Sigmoid colon (tissue), 7 donors: ENCODE data around the gene SHISA6. TPM values are rescaled to one million over a fixed set of nuclear protein-coding genes. Genes with fewer than 3 reads are reported as not detected.

Experiments
- DNase-seq: peaks from one replicate; pipeline ENCODE4 v3.0.0-alpha.2; 2019
- H3K27ac ChIP-seq, 4 donors: fragments of 200-600 bp; sonication (generic); one replicate each; pipeline ENCODE4 v1.5.1; 2016 to 2019; ENCODE audit warnings: mild to moderate bottlenecking in 1 of 4
- H3K27me3 ChIP-seq, 3 donors: fragments of 200-600 bp; sonication (generic); one replicate each; pipeline ENCODE4 v1.5.1; 2019; ENCODE audit warnings: mild to moderate bottlenecking in 1 of 3
- H3K36me3 ChIP-seq, 4 donors: fragments of 200-600 bp; sonication (generic); one replicate each; pipeline ENCODE4 v1.5.1; 2016 to 2019
- H3K4me1 ChIP-seq, 4 donors: fragments of 200-600 bp; sonication (generic); one replicate each; pipeline ENCODE4 v1.5.1; 2017 to 2019
- H3K4me3 ChIP-seq, 4 donors: fragments of 200-600 bp; sonication (generic); one replicate each; pipeline ENCODE4 v1.5.1; 2017 to 2019; ENCODE audit warnings: mild to moderate bottlenecking in 2 of 4, moderate library complexity in 1 of 4
- H3K9me3 ChIP-seq, 4 donors: fragments of 200-600 bp in 3 of 4; sonication (generic) in 3 of 4; one replicate each; pipeline versions ENCODE4 v1.5.1 to v1.6.1; 2013 to 2019
- CTCF ChIP-seq, 4 experiments: fragments of 450-650 bp in 3 of 4; fragments of 200-600 bp in 1 of 4; IDR thresholded peaks; one replicate each; pipeline ENCODE4 v1.5.1; 2016 to 2019; ENCODE audit warnings: antibody characterized with exemption in 4 of 4, mild to moderate bottlenecking in 3 of 4, moderate library complexity in 2 of 4
- EP300 ChIP-seq, 4 donors: sonication (generic); formaldehyde crosslinking; IDR thresholded peaks; one replicate each; pipeline ENCODE4 v1.6.1; 2017; ENCODE audit warnings: antibody characterized with exemption in 4 of 4
- POLR2A ChIP-seq, 2 donors: fragments of 450-650 bp; IDR thresholded peaks; one replicate each; pipeline ENCODE4 v1.6.1; 2016; ENCODE audit warnings: antibody characterized with exemption in 2 of 2, mild to moderate bottlenecking in 2 of 2, moderate library complexity in 2 of 2
- POLR2AphosphoS5 ChIP-seq, 4 donors: sonication (generic); formaldehyde crosslinking; IDR thresholded peaks; one replicate each; pipeline ENCODE4 v1.6.1; 2017; ENCODE audit warnings: antibody characterized with exemption in 4 of 4
- WGBS, 2 donors: extraction: QIAGEN DNeasy Blood & Tissue Kit; methylation state at CpG; one replicate each; pipeline ENCODE4 v1.1.7; 2013; 5-methylcytosine and 5-hydroxymethylcytosine counted together
- intact Hi-C: fragments of 100-400 bp; cut with DNase I; formaldehyde crosslinking; loops from one replicate; pipeline ENCODE4 v1.15.1; 2023
- polyA plus RNA-seq, 3 donors: library from polyadenylated mRNA; stranded (reverse); fragments of 200-250 nt; gene quantifications; one replicate each; pipeline ENCODE4 v1.2.3, GENCODE V29; 2013
- total RNA-seq, 4 donors: library from RNA; depleted of rRNA; stranded (reverse); fragments of >200 nt; gene quantifications; one replicate each; pipeline ENCODE4 v1.1.0, GENCODE V29; 2016
- donor health status: healthy with polysubstance abuse.
- donor health status: Bipolar disorder and iron deficiency.
- donor health status: healthy.

The SHISA6 gene
- total and polyA plus RNA-seq, 7 donors, result under 0.01 to 1.1 (median 0.38) TPM; not detected in 1

- Histone ChIP-seq H3K27me3 (no peaks in the 10 kb centered on the region), H3K4me3 (no peak overlapping the region), H3K4me1 (no peaks in the 10 kb centered on the region), H3K36me3 (no peaks in the 10 kb centered on the region), H3K27ac (no peak overlapping the region), H3K9me3 (peaks cover 0 to 12% (median 3%) of the 10 kb centered on the region in 4 donors)
- intact Hi-C loops, result no loop called here
- no peak for TF ChIP-seq EP300 (IDR thresholded peaks at IDR 0.05)
- no peak for TF ChIP-seq POLR2A (IDR thresholded peaks at IDR 0.05)
- TF ChIP-seq POLR2AphosphoS5 (IDR thresholded peaks at IDR 0.05), result no peak
- no peak for TF ChIP-seq CTCF (IDR thresholded peaks at IDR 0.05)
- DNase-seq, result no peak
- 87 to 90% methylated on average over 6 of the region's 6 CpGs for WGBS, 2 donors
Observed at GRCh38 chr17:11545002-11545401, 304.0 kb downstream of the SHISA6 start.

GRCh38 chr17:11545696-11546095 lies 304.7 kb downstream of the SHISA6 start:
- WGBS, 2 donors, result 83 to 88% methylated on average over 3 of the region's 3 CpGs
- Histone ChIP-seq H3K4me3 (no peak overlapping the region), H3K9me3 (peaks cover 0 to 12% (median 3%) of the 10 kb centered on the region in 4 donors), H3K36me3 (no peaks in the 10 kb centered on the region), H3K4me1 (no peaks in the 10 kb centered on the region), H3K27me3 (no peaks in the 10 kb centered on the region), H3K27ac (no peak overlapping the region)
- no peak for DNase-seq
- no peak for TF ChIP-seq POLR2A (IDR thresholded peaks at IDR 0.05)
- TF ChIP-seq CTCF (IDR thresholded peaks at IDR 0.05), result no peak
- no peak for TF ChIP-seq EP300 (IDR thresholded peaks at IDR 0.05)
- no peak for TF ChIP-seq POLR2AphosphoS5 (IDR thresholded peaks at IDR 0.05)
- intact Hi-C loops, result no loop called here

DNA sequence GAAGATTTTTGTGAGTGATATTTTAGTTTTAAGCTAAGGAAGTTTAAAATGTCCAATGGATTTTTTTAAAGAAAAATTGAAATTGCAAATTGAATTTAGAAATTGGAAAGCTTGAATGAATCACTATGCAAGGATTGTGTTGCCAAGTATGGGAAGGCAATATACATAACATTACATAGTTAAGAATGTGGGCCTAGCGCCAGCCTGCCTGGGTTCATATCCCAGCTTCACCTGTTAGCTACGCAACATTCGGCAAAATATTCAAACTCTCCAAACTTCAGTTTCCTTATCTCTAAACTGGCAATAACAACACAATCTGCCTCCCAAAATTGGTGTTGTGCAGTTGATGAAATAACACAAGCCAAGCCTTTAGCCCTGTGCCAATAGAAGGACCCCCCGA lies 306.8 kb downstream of the SHISA6 start:
- DNase-seq, result no peak
- H3K9me3 ChIP-seq, result no peaks in the 10 kb centered on the region
- H3K27ac ChIP-seq, result no peak overlapping the region
- H3K27me3 ChIP-seq, result no peaks in the 10 kb centered on the region
- intact Hi-C loops, result no loop called here
- no peak overlapping the region for H3K4me3 ChIP-seq
- H3K36me3 ChIP-seq, result no peaks in the 10 kb centered on the region
- TF ChIP-seq POLR2AphosphoS5 (IDR thresholded peaks at IDR 0.05), result no peak
- no peak for TF ChIP-seq EP300 (IDR thresholded peaks at IDR 0.05)
- TF ChIP-seq CTCF (IDR thresholded peaks at IDR 0.05), result no peak
- H3K4me1 ChIP-seq, result no peaks in the 10 kb centered on the region
- WGBS, 2 donors, result 95 to 97% methylated on average over 4 of the region's 4 CpGs

GRCh38 chr17:11548398-11548797 lies 307.4 kb downstream of the SHISA6 start:
- Histone ChIP-seq H3K4me1 (no peaks in the 10 kb centered on the region), H3K4me3 (no peak overlapping the region), H3K9me3 (no peaks in the 10 kb centered on the region), H3K36me3 (no peaks in the 10 kb centered on the region), H3K27ac (no peak overlapping the region), H3K27me3 (no peaks in the 10 kb centered on the region)
- WGBS, 2 donors, result 62 to 91% methylated on average over 2 of the region's 2 CpGs
- no peak for TF ChIP-seq POLR2A (IDR thresholded peaks at IDR 0.05)
- no peak for TF ChIP-seq CTCF (IDR thresholded peaks at IDR 0.05)
- TF ChIP-seq POLR2AphosphoS5 (IDR thresholded peaks at IDR 0.05), result no peak
- TF ChIP-seq EP300 (IDR thresholded peaks at IDR 0.05), result no peak
- no peak for DNase-seq
- intact Hi-C loops, result no loop called here

- H3K27me3 ChIP-seq, result no peaks in the 10 kb centered on the region
- 88 to 98% methylated on average over 2 of the region's 2 CpGs for WGBS, 2 donors
- no peak for TF ChIP-seq EP300 (IDR thresholded peaks at IDR 0.05)
- no peak for TF ChIP-seq POLR2A (IDR thresholded peaks at IDR 0.05)
- no peak for TF ChIP-seq POLR2AphosphoS5 (IDR thresholded peaks at IDR 0.05)
- no peak for TF ChIP-seq CTCF (IDR thresholded peaks at IDR 0.05)
- intact Hi-C loops, result no loop called here
- no peak for DNase-seq
- no peaks in the 10 kb centered on the region for H3K9me3 ChIP-seq
- no peak overlapping the region for H3K27ac ChIP-seq
- H3K4me1 ChIP-seq, result no peaks in the 10 kb centered on the region
- H3K4me3 ChIP-seq, result no peak overlapping the region
- H3K36me3 ChIP-seq, result no peaks in the 10 kb centered on the region
Observed at GRCh38 chr17:11550431-11550830, 309.4 kb downstream of the SHISA6 start.
